ENCODE data around the gene USP32.

Gene USP32

GRCh38 chr17:60256174-60256573, 135.8 kb downstream of the USP32 start:
- DNase-seq (ENCODE audit: extremely low read depth, low read depth) = no peak
- no peak for TF ChIP-seq CTCF (IDR thresholded peaks at IDR 0.05; ENCODE audit: low read depth, low read length, missing control alignments)
- H3K4me3 ChIP-seq (replicated peaks; ENCODE audit: low read depth, low read length) = no peak overlapping the region

GRCh38 chr17:60253048-60253447, 138.9 kb downstream of the USP32 start:
- no peak overlapping the region for H3K4me3 ChIP-seq (replicated peaks; ENCODE audit: low read depth, low read length)
- no peak for DNase-seq (ENCODE audit: extremely low read depth, low read depth)
- TF ChIP-seq CTCF (IDR thresholded peaks at IDR 0.05; ENCODE audit: low read depth, low read length, missing control alignments) = no peak

- H3K4me3 ChIP-seq (replicated peaks; ENCODE audit: low read depth, low read length) = no peak overlapping the region
- no peak for TF ChIP-seq CTCF (IDR thresholded peaks at IDR 0.05; ENCODE audit: low read depth, low read length, missing control alignments)
- DNase-seq (ENCODE audit: extremely low read depth, low read depth) = no peak
These were observed 139.5 kb downstream of the USP32 start for GRCh38 chr17:60252459-60252858.

- H3K4me3 ChIP-seq (replicated peaks; ENCODE audit: low read depth, low read length) = no peak overlapping the region
- DNase-seq (ENCODE audit: extremely low read depth, low read depth) = no peak
- TF ChIP-seq CTCF (IDR thresholded peaks at IDR 0.05; ENCODE audit: low read depth, low read length, missing control alignments) = no peak
These were observed 142.6 kb downstream of the USP32 start for GRCh38 chr17:60249290-60249826.

GRCh38 chr17:60248618-60249289, 143.2 kb downstream of the USP32 start:
- no peak overlapping the region for H3K4me3 ChIP-seq (replicated peaks; ENCODE audit: low read depth, low read length)
- DNase-seq (ENCODE audit: extremely low read depth, low read depth) = no peak
- TF ChIP-seq CTCF (IDR thresholded peaks at IDR 0.05; ENCODE audit: low read depth, low read length, missing control alignments) = no peak

- no peak for TF ChIP-seq CTCF (IDR thresholded peaks at IDR 0.05; ENCODE audit: low read depth, low read length, missing control alignments)
- no peak overlapping the region for H3K4me3 ChIP-seq (replicated peaks; ENCODE audit: low read depth, low read length)
- DNase-seq (ENCODE audit: extremely low read depth, low read depth) = no peak
These were observed 144.0 kb downstream of the USP32 start for GRCh38 chr17:60247836-60248461.

All from HFF-Myc (cell line).